ENCODE measurements around the gene RBMS1. TPM values are rescaled to one million over a fixed set of nuclear protein-coding genes. Genes with fewer than 3 reads are reported as not detected.

RBMS1 gene
- polyA plus RNA-seq, 1 donor from 2014 or later, result 8.4 TPM

GRCh38 chr2:160266037-160266551 is 227.5 kb downstream of the RBMS1 start:
- H3K79me2 ChIP-seq (replicated peaks; ENCODE audit: insufficient read depth, low read length), result no peaks in the 10 kb centered on the region
- H3K27me3 ChIP-seq (ENCODE audit: insufficient read depth, low read depth, low read length), result no peaks in the 10 kb centered on the region
- no peaks in the 10 kb centered on the region for H3K36me3 ChIP-seq (ENCODE audit: insufficient read depth, low read length)
- no peak overlapping the region for H3K4me3 ChIP-seq (ENCODE audit: low read length)
- no peaks in the 10 kb centered on the region for H4K20me1 ChIP-seq (ENCODE audit: insufficient read depth)
- H3K9ac ChIP-seq (ENCODE audit: low read length), result no peak overlapping the region
- no peaks in the 10 kb centered on the region for H3K9me3 ChIP-seq (ENCODE audit: low read length)
- TF ChIP-seq SMC3 (conservative IDR thresholded peaks at IDR 0.05; ENCODE audit: poor library complexity), result no peak
- no peak for TF ChIP-seq POLR2AphosphoS5 (IDR thresholded peaks at IDR 0.05)
- TF ChIP-seq EP300 (conservative IDR thresholded peaks at IDR 0.05; ENCODE audit: poor library complexity, severe bottlenecking), result no peak
- no peak for TF ChIP-seq REST (IDR thresholded peaks at IDR 0.05; ENCODE audit: borderline replicate concordance)
- TF ChIP-seq MXI1 (conservative IDR thresholded peaks at IDR 0.05; ENCODE audit: poor library complexity, severe bottlenecking), result no peak
- TF ChIP-seq CTCF (IDR thresholded peaks at IDR 0.05; ENCODE audit: poor library complexity, severe bottlenecking), result no peak
- no peak for TF ChIP-seq RAD21 (conservative IDR thresholded peaks at IDR 0.05)
- no peak for TF ChIP-seq TAF1 (IDR thresholded peaks at IDR 0.05; ENCODE audit: low read depth)
- H3K27ac ChIP-seq (ENCODE audit: low read length), result no peak overlapping the region
- no peaks in the 10 kb centered on the region for H3F3A ChIP-seq (ENCODE audit: insufficient read depth, low read length, poor library complexity, severe bottlenecking)
- no peak overlapping the region for H2AFZ ChIP-seq (ENCODE audit: low read depth, low read length)
- no peaks in the 10 kb centered on the region for H3K9me2 ChIP-seq (ENCODE audit: insufficient read depth, low read length)
- H3K4me2 ChIP-seq (ENCODE audit: low read length), result no peak overlapping the region

GRCh38 chr2:160264308-160264707 is 229.3 kb downstream of the RBMS1 start:
- no peaks in the 10 kb centered on the region for H3K9me3 ChIP-seq (ENCODE audit: low read length)
- no peak overlapping the region for H3K4me3 ChIP-seq (ENCODE audit: low read length)
- H3K27ac ChIP-seq (ENCODE audit: low read length), result no peak overlapping the region
- H2AFZ ChIP-seq (ENCODE audit: low read depth, low read length), result no peak overlapping the region
- no peaks in the 10 kb centered on the region for H3K79me2 ChIP-seq (replicated peaks; ENCODE audit: insufficient read depth, low read length)
- no peaks in the 10 kb centered on the region for H3K9me2 ChIP-seq (ENCODE audit: insufficient read depth, low read length)
- H3F3A ChIP-seq (ENCODE audit: insufficient read depth, low read length, poor library complexity, severe bottlenecking), result no peaks in the 10 kb centered on the region
- H3K4me2 ChIP-seq (ENCODE audit: low read length), result no peak overlapping the region
- no peaks in the 10 kb centered on the region for H3K27me3 ChIP-seq (ENCODE audit: insufficient read depth, low read depth, low read length)
- no peaks in the 10 kb centered on the region for H3K36me3 ChIP-seq (ENCODE audit: insufficient read depth, low read length)
- no peaks in the 10 kb centered on the region for H4K20me1 ChIP-seq (ENCODE audit: insufficient read depth)
- no peak for TF ChIP-seq POLR2AphosphoS5 (IDR thresholded peaks at IDR 0.05)
- TF ChIP-seq REST (IDR thresholded peaks at IDR 0.05; ENCODE audit: borderline replicate concordance), result no peak
- TF ChIP-seq CTCF (IDR thresholded peaks at IDR 0.05; ENCODE audit: poor library complexity, severe bottlenecking), result no peak
- TF ChIP-seq EZH2 (IDR thresholded peaks at IDR 0.05; ENCODE audit: borderline replicate concordance, insufficient read depth, low read length, poor library complexity, severe bottlenecking), result no peak
- no peak for TF ChIP-seq RAD21 (conservative IDR thresholded peaks at IDR 0.05)
- no peak overlapping the region for H3K9ac ChIP-seq (ENCODE audit: low read length)

Measured in neural cell (in vitro differentiated cells).